Upper lobe of right lung (tissue), 1 donor: Measurements from ENCODE around the gene SNAI1. TPM values are rescaled to one million over a fixed set of nuclear protein-coding genes. Genes with fewer than 3 reads are reported as not detected.
A peak's percentile ranks its signal among the peaks of the same experiment; 100 is the strongest.

Source experiments
- ATAC-seq: fragments of 200-7000 bp; cut with Tn5 transposase; one replicate; pipeline ENCODE4 v1.9.1; 2020; ENCODE audit warnings: mild to moderate bottlenecking, moderate library complexity
- DNase-seq: peaks from one replicate; pipeline ENCODE4 v3.0.0-alpha.2; 2020
- H3K27ac ChIP-seq: fragments of 200-600 bp; one replicate; pipeline ENCODE4 v1.8.0; 2022
- H3K27me3 ChIP-seq: fragments of 200-600 bp; one replicate; pipeline ENCODE4 v1.8.0; 2022; ENCODE audit warnings: mild to moderate bottlenecking
- H3K36me3 ChIP-seq: fragments of 200-600 bp; one replicate; pipeline ENCODE4 v1.8.0; 2022
- H3K4me1 ChIP-seq: fragments of 200-600 bp; one replicate; pipeline ENCODE4 v1.8.0; 2022
- H3K4me3 ChIP-seq: fragments of 200-600 bp; one replicate; pipeline ENCODE4 v1.8.0; 2022; ENCODE audit warnings: mild to moderate bottlenecking
- H3K9me3 ChIP-seq: fragments of 200-600 bp; one replicate; pipeline ENCODE4 v1.8.0; 2022
- intact Hi-C: fragments of 100-400 bp; cut with DNase I; formaldehyde crosslinking; loops from one replicate; pipeline ENCODE4 v1.11.0; 2022
- total RNA-seq: library from RNA; stranded (reverse); fragmentation: NEBNext Ultra II Directional; extraction: Animal tissue kit (Norgen Biotek cat#: 25700); gene quantifications from one replicate; pipeline ENCODE4 v1.2.1, GENCODE V29; 2021
- TF ChIP-seq, protein P1 (sequence below): fragments of 200-600 bp; IDR thresholded peaks from one replicate; pipeline ENCODE4 v1.8.0; 2022; ENCODE audit warnings: antibody characterized with exemption
- donor health status: DM: no; HTN: yes; CAD: no; lungs with severe emphysema.

Gene SNAI1
- total RNA-seq, 1 donor from 2014 or later = 10.6 TPM

DNA sequence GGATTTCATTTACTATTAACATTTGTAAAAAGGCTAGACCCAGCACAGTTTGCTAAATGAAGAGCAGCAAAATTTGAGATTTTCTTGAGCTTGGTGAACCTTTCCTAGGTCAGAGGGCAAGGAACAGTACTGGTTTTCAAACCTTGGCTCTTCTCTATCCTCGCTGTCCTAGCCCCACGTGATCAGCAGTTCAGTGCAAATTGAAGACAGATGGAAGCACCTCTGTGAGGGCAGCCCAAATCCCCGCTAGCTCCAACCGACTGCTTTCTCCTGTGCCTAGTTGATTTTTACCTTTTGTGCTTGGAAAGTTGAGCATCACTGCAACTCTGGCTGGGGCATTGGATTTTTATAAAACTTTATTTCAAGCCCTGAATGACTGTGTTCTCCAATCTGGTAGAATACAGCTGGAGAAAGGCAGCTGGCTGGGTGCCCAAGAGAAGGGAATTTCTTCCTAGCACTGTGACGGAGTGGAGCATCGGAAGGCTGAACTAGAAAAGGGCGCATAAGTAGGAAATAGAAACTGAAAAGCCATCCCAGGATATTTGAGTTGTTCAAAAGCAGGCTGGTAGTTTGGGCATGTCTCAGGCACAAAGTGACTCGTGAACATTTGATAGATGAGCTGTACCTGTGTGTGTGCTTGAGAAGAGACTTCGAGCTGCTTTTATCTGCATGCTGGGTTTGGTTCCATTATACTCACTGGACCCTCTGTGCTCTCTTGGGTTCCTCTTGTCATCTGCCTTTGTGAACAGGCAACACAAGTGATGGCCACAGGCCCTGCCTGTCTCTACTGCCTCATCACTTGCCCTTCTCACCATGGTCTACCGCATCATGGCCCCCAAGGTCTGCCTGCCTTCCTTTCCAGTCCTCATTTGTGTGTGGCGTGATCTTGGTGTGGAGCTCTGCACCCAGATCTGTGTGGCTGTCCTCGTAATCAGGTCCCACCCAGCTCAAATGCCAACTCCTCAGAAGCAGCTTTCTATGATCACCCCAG, 44.3 kb upstream of the SNAI1 start:
- intact Hi-C loops = no loop called here
- no peak for ATAC-seq

DNA sequence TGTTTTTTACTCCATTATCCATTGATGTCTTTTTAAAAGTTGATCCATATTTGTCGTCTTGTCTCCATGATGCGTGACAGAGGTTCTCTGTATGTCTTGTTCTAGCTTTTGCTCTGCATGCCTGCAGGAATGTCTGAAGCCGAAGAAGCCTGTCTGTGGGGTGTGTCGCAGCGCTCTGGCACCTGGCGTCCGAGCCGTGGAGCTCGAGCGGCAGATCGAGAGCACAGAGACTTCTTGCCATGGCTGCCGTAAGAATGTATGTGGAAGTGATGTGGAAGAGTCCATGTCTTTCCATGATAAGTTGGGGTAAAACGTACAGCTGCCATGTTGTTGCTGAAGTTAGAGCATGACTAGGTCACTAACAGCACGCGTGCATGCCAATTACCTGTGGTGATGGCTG, 41.3 kb upstream of the SNAI1 start:
- DNase-seq = peak; percentile 19
- Histone ChIP-seq H3K27ac (no peak overlapping the region), H3K9me3 (no peaks in the 10 kb centered on the region), H3K4me1 (peaks cover 26% of the 10 kb centered on the region), H3K27me3 (no peaks in the 10 kb centered on the region), H3K36me3 (peaks cover 70% of the 10 kb centered on the region), H3K4me3 (no peak overlapping the region)
- intact Hi-C loops = no loop called here
- ATAC-seq = no peak
- TF ChIP-seq, protein P1, sequence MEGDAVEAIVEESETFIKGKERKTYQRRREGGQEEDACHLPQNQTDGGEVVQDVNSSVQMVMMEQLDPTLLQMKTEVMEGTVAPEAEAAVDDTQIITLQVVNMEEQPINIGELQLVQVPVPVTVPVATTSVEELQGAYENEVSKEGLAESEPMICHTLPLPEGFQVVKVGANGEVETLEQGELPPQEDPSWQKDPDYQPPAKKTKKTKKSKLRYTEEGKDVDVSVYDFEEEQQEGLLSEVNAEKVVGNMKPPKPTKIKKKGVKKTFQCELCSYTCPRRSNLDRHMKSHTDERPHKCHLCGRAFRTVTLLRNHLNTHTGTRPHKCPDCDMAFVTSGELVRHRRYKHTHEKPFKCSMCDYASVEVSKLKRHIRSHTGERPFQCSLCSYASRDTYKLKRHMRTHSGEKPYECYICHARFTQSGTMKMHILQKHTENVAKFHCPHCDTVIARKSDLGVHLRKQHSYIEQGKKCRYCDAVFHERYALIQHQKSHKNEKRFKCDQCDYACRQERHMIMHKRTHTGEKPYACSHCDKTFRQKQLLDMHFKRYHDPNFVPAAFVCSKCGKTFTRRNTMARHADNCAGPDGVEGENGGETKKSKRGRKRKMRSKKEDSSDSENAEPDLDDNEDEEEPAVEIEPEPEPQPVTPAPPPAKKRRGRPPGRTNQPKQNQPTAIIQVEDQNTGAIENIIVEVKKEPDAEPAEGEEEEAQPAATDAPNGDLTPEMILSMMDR = no peak

More for the DNA sequence above, 44.3 kb upstream of the SNAI1 start:
- Histone ChIP-seq H3K4me3 (no peak overlapping the region), H3K9me3 (no peaks in the 10 kb centered on the region), H3K36me3 (peaks cover 43% of the 10 kb centered on the region), H3K4me1 (peaks cover 31% of the 10 kb centered on the region), H3K27me3 (no peaks in the 10 kb centered on the region), H3K27ac (no peak overlapping the region)
- no peak for DNase-seq
- TF ChIP-seq, protein P1 = no peak

DNA sequence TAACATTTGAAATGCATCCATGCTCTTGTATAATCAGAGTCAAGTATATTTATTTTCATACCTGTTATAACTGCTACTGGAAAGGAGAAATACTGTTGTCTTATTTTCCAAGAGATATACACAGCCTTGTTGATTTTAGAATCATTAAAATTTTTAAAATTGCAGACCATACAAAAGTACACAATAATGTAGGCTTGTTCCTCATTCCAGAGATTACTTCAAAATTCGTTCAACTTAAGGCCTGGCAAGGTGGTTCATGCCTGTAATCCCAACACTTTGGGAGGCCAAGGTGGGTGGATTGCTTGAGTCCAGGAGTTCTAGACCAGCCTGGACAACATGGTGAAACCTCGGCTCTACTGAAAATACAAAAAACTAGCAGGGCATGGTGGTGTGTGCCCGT, 40.5 kb upstream of the SNAI1 start:
- TF ChIP-seq, protein P1 = no peak
- peaks cover 23% of the 10 kb centered on the region for H3K4me1 ChIP-seq

DNA sequence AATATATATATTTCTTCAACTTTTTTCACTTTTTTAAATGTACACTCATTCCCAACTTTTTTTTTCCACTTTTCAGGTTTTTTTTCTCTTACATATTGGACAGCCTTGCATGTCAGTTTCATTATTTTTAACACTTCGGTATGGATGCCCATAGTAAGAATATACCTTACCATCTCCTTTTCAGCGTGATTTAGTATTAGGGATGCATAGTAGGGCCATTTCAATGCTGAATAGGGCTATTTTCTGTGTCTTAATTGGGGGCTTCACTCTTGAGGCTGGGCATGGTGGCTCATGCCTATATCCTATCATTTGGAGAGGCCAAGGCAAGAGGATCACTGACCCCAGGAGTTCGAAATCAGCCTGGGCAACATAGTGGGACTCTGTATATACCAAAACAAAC, 39.8 kb upstream of the SNAI1 start:
- Histone ChIP-seq H3K27me3 (no peaks in the 10 kb centered on the region), H3K4me3 (no peak overlapping the region), H3K4me1 (peaks cover 17% of the 10 kb centered on the region), H3K9me3 (no peaks in the 10 kb centered on the region), H3K36me3 (peaks cover 82% of the 10 kb centered on the region), H3K27ac (no peak overlapping the region)
- no peak for DNase-seq
- ATAC-seq = no peak
- TF ChIP-seq, protein P1 = no peak
- intact Hi-C loops = no loop called here

More for the DNA sequence above, 40.5 kb upstream of the SNAI1 start:
- Histone ChIP-seq H3K27me3 (no peaks in the 10 kb centered on the region), H3K36me3 (peaks cover 78% of the 10 kb centered on the region), H3K4me3 (no peak overlapping the region), H3K27ac (no peak overlapping the region), H3K9me3 (no peaks in the 10 kb centered on the region)
- ATAC-seq (no peak), DNase-seq (no peak)
- intact Hi-C loops = no loop called here

DNA sequence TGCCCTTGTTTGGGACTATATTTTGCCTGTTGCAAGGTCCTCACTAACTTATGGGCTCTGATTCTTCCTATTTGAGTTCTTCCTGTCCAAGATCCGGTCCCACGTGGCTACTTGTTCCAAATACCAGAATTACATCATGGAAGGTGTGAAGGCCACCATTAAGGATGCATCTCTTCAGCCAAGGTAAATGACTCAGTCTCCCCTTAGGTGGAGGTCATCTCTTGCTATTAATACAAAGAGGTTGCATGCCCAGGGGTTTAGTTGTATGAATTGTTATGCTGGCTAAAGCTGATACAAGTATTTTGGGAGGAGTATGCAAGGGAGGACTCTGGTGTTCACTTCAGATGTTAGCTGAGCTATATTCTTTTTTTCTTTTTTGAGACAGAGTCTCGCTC, 37.5 kb upstream of the SNAI1 start:
- H3K4me1 ChIP-seq = peaks cover 4% of the 10 kb centered on the region
- DNase-seq = no peak
- H3K9me3 ChIP-seq = no peaks in the 10 kb centered on the region
- H3K4me3 ChIP-seq = no peak overlapping the region
- peaks cover 92% of the 10 kb centered on the region for H3K36me3 ChIP-seq
- TF ChIP-seq, protein P1 = no peak
- ATAC-seq = no peak
- no peaks in the 10 kb centered on the region for H3K27me3 ChIP-seq
- intact Hi-C loops = no loop called here
- H3K27ac ChIP-seq = no peak overlapping the region
